Vagina (tissue), 2 donors: ENCODE results near the gene NR3C2.

Source experiments
- CTCF ChIP-seq, 3 experiments: fragments of 450-650 bp in 2 of 3; fragments of 200-600 bp in 1 of 3; sonication (generic) in 1 of 3; IDR thresholded peaks; one replicate each; pipeline ENCODE4 v1.5.1; 2017 to 2019; ENCODE audit warnings: antibody characterized with exemption in 3 of 3, mild to moderate bottlenecking in 2 of 3, moderate library complexity in 2 of 3
- POLR2A ChIP-seq, 2 donors: fragments of 450-650 bp; IDR thresholded peaks; one replicate each; pipeline ENCODE4 v1.6.1; 2017; ENCODE audit warnings: antibody characterized with exemption in 2 of 2, mild to moderate bottlenecking in 2 of 2, moderate library complexity in 2 of 2
- POLR2AphosphoS5 ChIP-seq, 2 donors: sonication (generic); formaldehyde crosslinking; IDR thresholded peaks; one replicate each; pipeline ENCODE4 v1.9.0; 2017; ENCODE audit warnings: antibody characterized with exemption in 2 of 2, mild to moderate bottlenecking in 2 of 2, low read depth in 1 of 2; ENCODE audit not compliant: insufficient read depth in 1 of 2

GRCh38 chr4:148283665-148284064 is 158.5 kb downstream of the NR3C2 start:
- no peak for TF ChIP-seq POLR2AphosphoS5 (IDR thresholded peaks at IDR 0.05; ENCODE audit: insufficient read depth in 1 of 2, low read depth in 1 of 2)
- TF ChIP-seq CTCF (IDR thresholded peaks at IDR 0.05) = no peak
- TF ChIP-seq POLR2A (IDR thresholded peaks at IDR 0.05) = no peak
